Measurements from ENCODE around the gene STK33.

STK33 gene

DNA sequence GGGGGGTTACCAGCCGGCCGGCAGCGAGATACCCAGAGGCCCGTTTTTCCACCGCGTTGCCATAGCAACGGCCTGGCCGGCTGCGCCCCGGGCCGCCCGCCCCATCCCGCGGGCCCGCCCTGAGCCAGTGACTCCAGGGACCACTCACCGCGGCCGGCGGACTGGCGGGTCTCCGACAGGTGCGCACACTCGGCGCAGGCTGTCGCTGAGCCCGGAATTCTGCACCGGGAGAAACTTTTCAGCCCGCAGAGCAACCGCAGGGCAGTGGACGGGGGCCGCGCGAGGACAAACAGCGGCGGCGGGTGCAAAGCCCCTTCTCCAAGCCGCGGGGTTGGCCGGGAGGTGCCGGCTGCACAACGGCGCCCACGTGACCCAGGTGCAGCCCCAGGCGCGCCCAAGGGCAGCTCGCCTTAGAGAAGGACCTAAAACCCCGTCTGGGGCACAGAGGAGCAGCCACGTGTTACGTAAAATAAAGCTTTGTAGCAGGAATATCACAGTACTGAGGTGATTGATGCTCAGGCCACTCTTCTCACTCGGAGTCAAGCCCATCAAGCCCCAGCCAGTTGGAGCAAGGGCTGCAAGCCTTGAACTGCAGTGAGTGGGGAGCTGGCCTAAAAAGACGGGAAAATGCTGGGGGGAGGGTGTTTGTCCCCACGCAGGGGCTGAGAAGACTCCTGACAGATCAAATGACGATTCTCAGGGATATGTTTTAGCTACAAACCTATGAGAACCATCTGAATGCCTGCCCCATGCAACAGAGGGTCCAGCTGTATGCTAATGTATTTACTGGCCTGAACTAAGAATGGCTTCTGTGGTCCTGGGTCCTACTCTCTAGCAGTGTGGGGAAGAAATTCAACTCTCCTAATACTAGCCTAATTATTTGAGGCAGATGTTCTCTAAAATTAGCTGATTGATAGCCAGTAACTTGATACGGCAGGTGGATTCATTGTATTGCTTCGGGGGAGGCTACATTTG, at the start of gene STK33:
STK33 (minus strand) TSS at position 294 of the 975 bp plus-strand sequence. CDS start 119,323 bp downstream, outside the sequence.
- DNase-seq: peak; percentile 11 to 16

DNA sequence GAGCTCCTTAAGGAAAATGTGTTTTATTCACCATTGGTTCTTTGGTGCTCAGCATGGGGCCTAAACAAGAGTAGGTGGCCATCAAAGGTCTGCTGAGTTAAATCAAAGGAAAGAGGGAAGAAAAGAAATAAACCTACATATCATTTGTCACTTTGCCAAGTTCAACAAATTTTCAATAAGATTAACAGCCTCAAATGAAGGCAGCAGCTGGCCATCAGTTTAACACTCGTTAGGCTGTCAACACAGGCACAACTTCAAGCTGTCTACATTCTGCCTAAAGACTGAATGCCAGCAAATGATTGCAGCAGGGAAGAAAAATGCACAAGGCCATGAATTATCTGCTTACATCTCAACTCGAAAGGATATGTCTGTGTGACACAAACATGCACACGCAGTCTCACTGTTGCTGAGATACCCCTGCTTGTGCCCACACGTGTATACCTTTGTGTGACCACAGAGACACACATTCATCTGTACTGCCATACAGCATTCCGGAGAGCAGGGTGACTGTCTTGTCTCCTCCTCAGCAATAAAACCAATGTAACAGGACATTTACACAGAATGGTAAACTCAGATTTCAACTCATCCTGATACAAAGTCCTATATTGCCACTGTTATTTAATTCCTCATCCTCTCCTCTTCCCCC, 48.3 kb upstream of the STK33 start:
- DNase-seq: no peak

DNA sequence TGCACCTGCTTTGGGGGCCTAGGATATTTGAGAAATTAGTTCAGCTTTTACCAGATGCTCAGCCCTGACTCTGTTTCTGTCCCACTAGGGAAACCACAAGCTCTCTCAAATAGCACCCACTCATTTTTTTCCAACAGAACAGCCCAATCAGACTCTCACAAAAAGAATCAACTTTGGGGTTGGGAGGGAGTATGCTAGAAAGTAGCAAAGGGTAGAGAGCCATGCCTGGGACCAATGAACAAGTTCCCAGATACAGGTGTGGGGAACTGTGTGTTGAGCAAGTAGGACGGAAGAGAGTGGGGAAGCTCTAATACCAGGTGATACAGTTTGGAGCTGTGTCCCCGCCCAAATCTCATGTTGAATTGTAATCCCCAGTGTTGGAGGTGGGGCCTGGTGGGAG, 47.3 kb upstream of the STK33 start:
- DNase-seq: no peak

- no peak for DNase-seq
These were observed 46.4 kb upstream of the STK33 start for GRCh38 chr11:8640267-8640906.

DNA sequence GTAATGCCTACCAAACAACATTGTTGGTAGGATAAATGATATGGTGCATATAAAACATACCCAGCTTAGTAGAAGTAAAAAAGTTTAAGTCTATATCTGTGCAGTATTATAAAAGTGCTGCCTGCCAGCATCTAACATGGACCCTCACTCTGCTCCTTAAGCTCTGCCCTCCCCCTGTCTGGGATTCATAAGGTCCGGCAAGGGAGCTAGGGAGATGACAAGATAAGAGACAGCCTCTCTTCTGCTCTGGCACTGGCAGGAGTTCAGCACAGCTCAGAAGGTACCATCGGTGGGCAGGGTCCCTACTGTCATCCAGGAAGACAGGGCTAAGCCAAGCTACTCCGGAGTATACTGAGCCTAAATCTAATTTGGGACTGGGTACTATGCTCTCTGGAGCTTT, 45.6 kb upstream of the STK33 start:
- no peak for DNase-seq

GRCh38 chr11:8638300-8638699, 44.3 kb upstream of the STK33 start:
- DNase-seq: no peak

DNA sequence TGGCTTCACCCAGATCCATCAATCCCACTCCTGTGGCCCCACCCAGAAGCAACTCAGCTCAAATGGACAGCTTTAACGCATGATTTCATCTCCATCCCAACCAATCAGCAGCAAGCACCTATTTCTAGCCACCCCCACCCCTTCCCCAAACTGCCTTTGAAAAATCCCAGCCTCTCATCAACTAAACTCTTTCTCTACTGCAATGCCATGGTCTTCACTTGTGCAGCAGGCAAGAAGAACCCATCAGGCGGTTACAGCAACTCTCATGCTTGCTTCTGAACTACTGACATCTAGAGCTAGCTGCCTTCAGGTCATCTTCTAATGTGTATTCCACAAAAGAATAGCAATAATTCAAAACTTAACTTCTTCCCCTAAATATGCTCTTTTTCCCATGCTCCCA, 42.1 kb upstream of the STK33 start:
- no peak for DNase-seq

GRCh38 chr11:8634498-8634897, 40.5 kb upstream of the STK33 start:
- no peak for DNase-seq

GRCh38 chr11:8631395-8632118, 37.5 kb upstream of the STK33 start:
- no peak for DNase-seq

GRCh38 chr11:8624698-8625097, 30.7 kb upstream of the STK33 start:
- no peak for DNase-seq

- no peak for DNase-seq
These were observed 27.1 kb upstream of the STK33 start for GRCh38 chr11:8621147-8621546.

GRCh38 chr11:8617063-8617462, 23.0 kb upstream of the STK33 start:
- DNase-seq: no peak

DNA sequence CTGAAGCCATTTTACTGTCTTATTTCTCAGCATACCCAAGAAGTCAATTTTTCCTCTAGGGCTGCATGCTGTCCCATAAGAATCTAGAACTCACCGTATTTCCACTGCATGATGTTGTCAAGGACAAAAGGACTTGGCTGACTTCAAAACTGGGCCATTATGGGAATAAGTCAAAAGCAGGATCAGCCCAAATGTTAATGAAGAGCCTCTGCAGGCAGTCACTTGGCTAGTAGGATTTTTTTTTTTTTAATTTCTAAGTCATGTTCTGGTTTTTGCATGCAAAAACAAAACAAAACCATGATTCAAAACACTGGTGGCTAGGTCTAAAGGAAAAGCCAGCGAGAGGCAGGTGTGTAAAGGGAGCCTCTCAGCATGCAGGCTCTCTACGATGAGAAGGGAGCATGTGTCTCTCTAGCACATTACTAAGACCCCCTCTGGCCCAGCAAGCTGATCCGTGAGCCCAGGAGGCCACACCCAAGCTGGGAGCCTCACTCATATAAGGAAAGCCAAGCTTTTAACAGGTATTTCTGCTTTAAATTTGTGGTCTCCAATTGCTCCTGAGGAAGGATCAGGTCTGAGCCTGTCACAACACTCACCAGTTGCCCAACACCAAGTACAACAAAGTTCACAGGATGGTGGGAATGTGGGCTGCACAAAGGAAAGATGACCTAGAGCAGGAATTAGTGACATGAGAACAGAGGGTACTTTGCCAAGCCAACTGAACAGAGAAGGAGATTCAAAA, 21.4 kb upstream of the STK33 start:
- DNase-seq: no peak

GRCh38 chr11:8614497-8614896, 20.5 kb upstream of the STK33 start:
- DNase-seq: no peak

- no peak for DNase-seq
These were observed 19.0 kb upstream of the STK33 start for GRCh38 chr11:8613036-8613435.

DNA sequence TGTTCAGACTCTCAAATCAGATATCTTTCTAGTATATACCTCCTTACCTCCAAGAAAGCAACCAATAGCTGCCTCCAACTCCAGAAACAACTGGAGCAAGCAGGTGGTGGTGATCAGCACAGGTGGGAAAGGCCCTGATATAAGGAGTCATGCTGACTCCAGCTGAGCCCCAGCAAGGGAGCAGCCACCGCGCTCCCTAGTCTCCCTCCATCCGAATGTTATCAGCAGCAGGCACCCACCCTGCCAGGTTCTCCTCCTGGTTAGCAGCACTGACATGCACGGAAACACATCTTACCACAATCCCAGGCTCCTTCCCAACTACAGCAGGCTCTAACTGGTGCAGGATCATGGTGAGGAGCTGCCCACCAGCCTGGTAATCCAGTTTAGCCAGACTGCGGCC, 18.5 kb upstream of the STK33 start:
- no peak for DNase-seq

DNA sequence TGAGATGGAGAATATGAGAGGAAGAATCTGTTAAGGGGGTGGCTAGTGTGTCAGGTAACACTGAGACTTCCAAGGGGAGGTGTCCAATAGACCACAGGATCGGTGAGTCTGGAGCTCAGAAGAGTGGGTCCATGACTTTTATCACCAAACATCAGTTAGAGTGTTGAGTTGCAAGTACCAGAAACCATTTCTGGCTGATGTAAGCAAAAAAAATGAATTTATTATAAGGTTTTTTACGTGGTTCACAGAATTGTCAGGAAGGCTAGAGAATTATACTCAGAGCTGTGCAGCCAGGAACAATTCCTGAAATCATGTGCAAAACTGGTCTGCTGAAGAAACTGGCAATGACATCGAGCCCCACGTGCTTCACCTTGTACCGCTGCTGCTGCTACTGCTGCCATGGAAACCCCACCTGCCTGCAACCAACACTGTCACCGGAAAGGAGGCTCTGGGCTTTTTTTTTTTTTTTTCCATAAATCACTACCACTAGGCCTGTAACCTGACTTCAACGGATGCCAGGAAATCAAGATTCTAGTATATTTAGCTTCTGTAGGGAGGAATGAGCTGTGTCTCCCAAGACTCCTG, 16.6 kb upstream of the STK33 start:
- DNase-seq: no peak

GRCh38 chr11:8608652-8609051, 14.6 kb upstream of the STK33 start:
- DNase-seq: no peak

- DNase-seq: no peak
These were observed 12.0 kb upstream of the STK33 start for GRCh38 chr11:8605971-8606563.

GRCh38 chr11:8604078-8604723, 10.2 kb upstream of the STK33 start:
- peak; percentile 30 to 38 for DNase-seq

DNA sequence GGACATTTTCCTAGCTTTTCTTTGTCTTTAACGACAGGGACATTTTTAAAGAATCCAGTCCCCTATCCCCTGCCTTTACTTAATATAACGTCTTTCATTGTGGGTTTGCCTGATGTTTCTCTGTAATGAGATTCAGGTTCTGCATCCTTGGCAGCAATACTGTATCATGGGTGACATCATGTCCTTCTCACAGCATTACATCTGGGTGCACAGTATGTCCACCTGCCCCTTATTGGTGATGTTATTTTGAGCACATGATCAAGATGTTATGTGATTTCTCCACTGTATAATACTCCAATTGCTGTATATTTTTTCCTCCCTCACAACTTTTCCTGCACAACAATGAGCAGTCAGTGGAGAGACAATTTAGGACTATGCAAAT, 9.7 kb upstream of the STK33 start:
- DNase-seq: no peak

All from stimulated activated CD4-positive, alpha-beta T cell treated with anti-CD3 and anti-CD28 coated beads, Interleukin-2, amount 100 ng/mL, for 48 hours (primary cell).